DOHH2 (cell line): ENCODE measurements around the gene UBE4B.

Experiments
- H3F3A ChIP-seq: fragments of 200-600 bp; sonication (generic), shearing (Covaris generic); 2 replicates; pipeline ENCODE4 v1.6.0; 2016; ENCODE audit warnings: antibody characterized with exemption, mild to moderate bottlenecking; ENCODE audit not compliant: control insufficient read depth, insufficient read depth
- H3K27ac ChIP-seq: fragments of 200-600 bp; sonication (generic); 2 replicates; pipeline ENCODE4 v1.5.1; 2014; ENCODE audit warnings: low read depth, mild to moderate bottlenecking, low read length, moderate library complexity
- H3K27me3 ChIP-seq: fragments of 200-600 bp; sonication (generic); 2 replicates; pipeline ENCODE4 v1.6.1; 2014; ENCODE audit warnings: mild to moderate bottlenecking, low read length, mixed read lengths; ENCODE audit not compliant: control insufficient read depth
- H3K36me3 ChIP-seq: fragments of 200-600 bp; sonication (generic); 2 replicates; pipeline ENCODE4 v1.6.1; 2014; ENCODE audit warnings: mild to moderate bottlenecking, low read length, moderate library complexity, mixed read lengths; ENCODE audit not compliant: control insufficient read depth
- H3K4me1 ChIP-seq: fragments of 200-600 bp; sonication (generic); 2 replicates; pipeline ENCODE4 v1.6.1; 2014; ENCODE audit warnings: mild to moderate bottlenecking, low read length, mixed read lengths; ENCODE audit not compliant: control insufficient read depth
- H3K4me2 ChIP-seq: fragments of 200-600 bp; sonication (generic); 2 replicates; pipeline ENCODE4 v1.6.0; 2014; ENCODE audit warnings: mild to moderate bottlenecking, low read length, moderate library complexity
- H3K4me3 ChIP-seq: fragments of 200-600 bp; sonication (generic); 2 replicates; pipeline ENCODE4 v1.5.1; 2014; ENCODE audit warnings: mild to moderate bottlenecking, low read length, mixed read lengths
- H3K79me2 ChIP-seq: fragments of 200-600 bp; sonication (generic); 2 replicates; pipeline ENCODE4 v1.6.1; 2014; ENCODE audit warnings: mild to moderate bottlenecking, low read length, mixed read lengths; ENCODE audit not compliant: control insufficient read depth
- H3K9me2 ChIP-seq: fragments of 200-600 bp; sonication (generic); replicated peaks from 2 replicates; pipeline ENCODE4 v1.6.1; 2014; ENCODE audit warnings: mild to moderate bottlenecking, low read length, mixed read lengths; ENCODE audit not compliant: control insufficient read depth
- H3K9me3 ChIP-seq: fragments of 200-600 bp; sonication (generic); 2 replicates; pipeline ENCODE4 v1.6.1; 2014; ENCODE audit warnings: antibody characterized with exemption, low read length, mixed read lengths; ENCODE audit not compliant: control insufficient read depth, insufficient read depth
- H4K20me1 ChIP-seq: fragments of 200-600 bp; sonication (generic); 2 replicates; pipeline ENCODE4 v1.6.0; 2014; ENCODE audit warnings: low read depth, mild to moderate bottlenecking, antibody characterized with exemption, low read length, moderate library complexity; ENCODE audit not compliant: control insufficient read depth, insufficient read depth
- CTCF ChIP-seq: fragments of 200-600 bp; sonication (generic); IDR thresholded peaks from one replicate; pipeline ENCODE4 v1.5.1; 2014; ENCODE audit warnings: antibody characterized with exemption, mild to moderate bottlenecking, low read depth, low read length; ENCODE audit not compliant: poor library complexity, severe bottlenecking
- EZH2phosphoT487 ChIP-seq: fragments of 200-600 bp; sonication (generic); IDR thresholded peaks from 2 replicates; pipeline ENCODE4 v1.6.1; 2017; ENCODE audit warnings: borderline replicate concordance, mild to moderate bottlenecking, antibody characterized with exemption, low read length, moderate library complexity, mixed read lengths

The UBE4B gene

DNA sequence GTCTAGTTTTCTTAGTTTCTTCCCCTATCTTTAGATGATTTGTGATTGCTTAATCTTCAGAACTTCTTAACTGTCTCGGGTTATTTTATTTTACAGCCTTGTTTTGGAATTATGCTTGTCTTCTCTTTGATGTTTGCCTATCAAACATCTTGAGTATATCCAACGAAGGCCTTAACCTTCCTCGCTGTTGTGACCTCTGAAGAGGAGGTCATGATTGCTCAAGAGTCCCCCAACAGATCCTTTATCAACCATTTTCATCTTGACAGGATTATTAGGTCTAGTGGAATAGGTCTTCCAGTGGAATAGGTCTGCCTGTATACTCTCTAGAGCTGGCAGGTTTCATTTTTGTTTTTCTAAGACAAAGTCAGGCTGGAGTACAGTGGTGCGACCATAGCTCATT is 45.7 kb downstream of the UBE4B start:
- Histone ChIP-seq H3K9me3 (no peaks in the 10 kb centered on the region), H3F3A (no peaks in the 10 kb centered on the region), H3K27ac (no peak overlapping the region), H3K4me3 (no peak overlapping the region), H3K79me2 (no peaks in the 10 kb centered on the region), H3K4me2 (no peak overlapping the region), H3K27me3 (no peaks in the 10 kb centered on the region), H4K20me1 (no peaks in the 10 kb centered on the region), H3K9me2 (no peaks in the 10 kb centered on the region), H3K36me3 (0 out of 2 replicates have a peak, but pooled peaks cover 4% of the 10 kb centered on the region), H3K4me1 (no peaks in the 10 kb centered on the region)
- TF ChIP-seq EZH2phosphoT487 = no peak
- no peak for TF ChIP-seq CTCF

- no peaks in the 10 kb centered on the region for H3K9me3 ChIP-seq
- no peak overlapping the region for H3K4me3 ChIP-seq
- H3K79me2 ChIP-seq = no peaks in the 10 kb centered on the region
- no peaks in the 10 kb centered on the region for H4K20me1 ChIP-seq
- H3K4me1 ChIP-seq = no peaks in the 10 kb centered on the region
- no peaks in the 10 kb centered on the region for H3F3A ChIP-seq
- no peak for TF ChIP-seq CTCF
- no peak for TF ChIP-seq EZH2phosphoT487
- no peaks in the 10 kb centered on the region for H3K27me3 ChIP-seq
- no peak overlapping the region for H3K4me2 ChIP-seq
- H3K36me3 ChIP-seq = 0 out of 2 replicates have a peak, but pooled peaks cover 4% of the 10 kb centered on the region
- H3K9me2 ChIP-seq = no peaks in the 10 kb centered on the region
- no peak overlapping the region for H3K27ac ChIP-seq
Measured at GRCh38 chr1:10080523-10080922, 47.8 kb downstream of the UBE4B start.

GRCh38 chr1:10082785-10083479 is 50.2 kb downstream of the UBE4B start:
- no peak overlapping the region for H3K27ac ChIP-seq
- H3K4me3 ChIP-seq = no peak overlapping the region
- no peaks in the 10 kb centered on the region for H3K27me3 ChIP-seq
- no peaks in the 10 kb centered on the region for H3F3A ChIP-seq
- no peaks in the 10 kb centered on the region for H4K20me1 ChIP-seq
- H3K4me2 ChIP-seq = no peak overlapping the region
- no peaks in the 10 kb centered on the region for H3K79me2 ChIP-seq
- no peaks in the 10 kb centered on the region for H3K9me2 ChIP-seq
- H3K9me3 ChIP-seq = no peaks in the 10 kb centered on the region
- TF ChIP-seq CTCF (no peak), EZH2phosphoT487 (no peak)
- no peaks in the 10 kb centered on the region for H3K4me1 ChIP-seq
- 0 out of 2 replicates have a peak, but pooled peaks cover 4% of the 10 kb centered on the region for H3K36me3 ChIP-seq
